ENCODE measurements around the gene CLIC4. TPM values are rescaled to one million over a fixed set of nuclear protein-coding genes. Genes with fewer than 3 reads are reported as not detected.

The CLIC4 gene
- total RNA-seq, 4 donors from 2014 or later: 145 to 344 (median 181) TPM

- TF ChIP-seq CTCF (IDR thresholded peaks at IDR 0.05; ENCODE audit: low read depth): no peak
These were observed 16.3 kb downstream of the CLIC4 start for GRCh38 chr1:24761582-24761981.

GRCh38 chr1:24762133-24762676 is 17.0 kb downstream of the CLIC4 start:
- TF ChIP-seq CTCF (IDR thresholded peaks at IDR 0.05; ENCODE audit: low read depth): no peak

- TF ChIP-seq CTCF (IDR thresholded peaks at IDR 0.05; ENCODE audit: low read depth): no peak
These were observed 18.4 kb downstream of the CLIC4 start for GRCh38 chr1:24763671-24764070.

GRCh38 chr1:24764439-24764838 is 19.2 kb downstream of the CLIC4 start:
- TF ChIP-seq CTCF (IDR thresholded peaks at IDR 0.05; ENCODE audit: low read depth): no peak

- no peak for TF ChIP-seq CTCF (IDR thresholded peaks at IDR 0.05; ENCODE audit: low read depth)
These were observed 19.6 kb downstream of the CLIC4 start for GRCh38 chr1:24764848-24765247.

- no peak for TF ChIP-seq CTCF (IDR thresholded peaks at IDR 0.05; ENCODE audit: low read depth)
These were observed 20.2 kb downstream of the CLIC4 start for GRCh38 chr1:24765308-24765988.

GRCh38 chr1:24767351-24767750 is 22.1 kb downstream of the CLIC4 start:
- TF ChIP-seq CTCF (IDR thresholded peaks at IDR 0.05; ENCODE audit: low read depth): no peak
